Myocyte (in vitro differentiated cells): ENCODE data around the gene SMCO2. TPM values are rescaled to one million over a fixed set of nuclear protein-coding genes. Genes with fewer than 3 reads are reported as not detected.

ENCODE experiments used
- DNase-seq: peaks from one replicate; pipeline ENCODE4 v3.0.0-alpha.2; 2012; ENCODE audit warnings: low read depth
- total RNA-seq: library from RNA; depleted of rRNA; stranded (reverse); fragments of >200 nt; gene quantifications from 2 replicates; pipeline ENCODE4 v1.2.3, GENCODE V29; 2014

SMCO2 gene
- total RNA-seq, 1 donor from 2014 or later, result not detected

DNA sequence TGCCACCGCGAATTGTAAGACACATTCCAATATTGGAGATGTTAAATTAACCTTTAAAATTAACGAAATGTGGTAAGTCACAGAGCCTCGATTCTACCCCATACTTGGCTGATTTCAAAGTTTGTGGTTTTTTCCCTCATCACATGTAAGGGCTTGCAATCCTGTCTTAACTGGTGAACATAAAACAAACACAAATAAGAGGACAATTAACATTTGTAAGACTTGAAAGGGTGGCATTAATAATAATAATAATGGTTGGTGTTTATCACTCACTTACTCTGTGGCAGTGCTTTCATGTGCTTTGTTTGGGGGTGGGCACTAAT lies 104.1 kb downstream of the SMCO2 start:
- no peak for DNase-seq

GRCh38 chr12:27551172-27551840 lies 104.8 kb downstream of the SMCO2 start:
- DNase-seq, result no peak

Other genes with a start within 250 kb of the SMCO2 start
- 22.6 and 32.8 TPM in 2 replicates for gene STK38L, start 202.4 kb upstream of the SMCO2 start, total RNA-seq
- gene BMAL2, start 113.9 kb upstream of the SMCO2 start, total RNA-seq, result 2.4 and 2.6 TPM in 2 replicates
- gene PPFIBP1, start 77.5 kb downstream of the SMCO2 start, total RNA-seq, result 63.6 and 103 TPM in 2 replicates
- 0.99 and 2.8 TPM in 2 replicates for gene REP15, start 249.7 kb downstream of the SMCO2 start, total RNA-seq